ENCODE measurements around the gene ADGRL3.

DNA sequence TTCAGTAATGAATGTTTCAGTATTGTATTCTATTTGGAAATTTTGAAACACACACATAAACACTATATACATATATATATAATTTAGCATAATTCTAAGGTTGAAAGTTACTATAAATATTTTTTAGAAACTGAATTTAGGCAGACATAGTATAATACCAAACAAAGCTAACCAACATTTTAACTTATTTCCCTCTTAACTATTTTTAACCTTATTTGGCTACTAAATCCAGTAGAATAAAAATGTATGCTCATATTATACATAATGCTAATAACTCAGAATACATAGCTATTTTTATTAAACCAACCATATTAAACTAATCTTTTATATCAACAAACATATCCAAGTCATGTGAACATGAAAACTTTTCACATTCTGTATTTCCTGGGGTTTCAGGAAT is 563.6 kb downstream of the ADGRL3 start:
- TF ChIP-seq, protein P1, sequence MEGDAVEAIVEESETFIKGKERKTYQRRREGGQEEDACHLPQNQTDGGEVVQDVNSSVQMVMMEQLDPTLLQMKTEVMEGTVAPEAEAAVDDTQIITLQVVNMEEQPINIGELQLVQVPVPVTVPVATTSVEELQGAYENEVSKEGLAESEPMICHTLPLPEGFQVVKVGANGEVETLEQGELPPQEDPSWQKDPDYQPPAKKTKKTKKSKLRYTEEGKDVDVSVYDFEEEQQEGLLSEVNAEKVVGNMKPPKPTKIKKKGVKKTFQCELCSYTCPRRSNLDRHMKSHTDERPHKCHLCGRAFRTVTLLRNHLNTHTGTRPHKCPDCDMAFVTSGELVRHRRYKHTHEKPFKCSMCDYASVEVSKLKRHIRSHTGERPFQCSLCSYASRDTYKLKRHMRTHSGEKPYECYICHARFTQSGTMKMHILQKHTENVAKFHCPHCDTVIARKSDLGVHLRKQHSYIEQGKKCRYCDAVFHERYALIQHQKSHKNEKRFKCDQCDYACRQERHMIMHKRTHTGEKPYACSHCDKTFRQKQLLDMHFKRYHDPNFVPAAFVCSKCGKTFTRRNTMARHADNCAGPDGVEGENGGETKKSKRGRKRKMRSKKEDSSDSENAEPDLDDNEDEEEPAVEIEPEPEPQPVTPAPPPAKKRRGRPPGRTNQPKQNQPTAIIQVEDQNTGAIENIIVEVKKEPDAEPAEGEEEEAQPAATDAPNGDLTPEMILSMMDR (IDR thresholded peaks at IDR 0.05): no peak
- TF ChIP-seq POLR2A (IDR thresholded peaks at IDR 0.05): no peak
